ENCODE data around the gene ISCU. TPM values are rescaled to one million over a fixed set of nuclear protein-coding genes. Genes with fewer than 3 reads are reported as not detected.

Gene ISCU
- total and polyA plus RNA-seq, 5 donors: 276 to 457 (median 320) TPM

DNA sequence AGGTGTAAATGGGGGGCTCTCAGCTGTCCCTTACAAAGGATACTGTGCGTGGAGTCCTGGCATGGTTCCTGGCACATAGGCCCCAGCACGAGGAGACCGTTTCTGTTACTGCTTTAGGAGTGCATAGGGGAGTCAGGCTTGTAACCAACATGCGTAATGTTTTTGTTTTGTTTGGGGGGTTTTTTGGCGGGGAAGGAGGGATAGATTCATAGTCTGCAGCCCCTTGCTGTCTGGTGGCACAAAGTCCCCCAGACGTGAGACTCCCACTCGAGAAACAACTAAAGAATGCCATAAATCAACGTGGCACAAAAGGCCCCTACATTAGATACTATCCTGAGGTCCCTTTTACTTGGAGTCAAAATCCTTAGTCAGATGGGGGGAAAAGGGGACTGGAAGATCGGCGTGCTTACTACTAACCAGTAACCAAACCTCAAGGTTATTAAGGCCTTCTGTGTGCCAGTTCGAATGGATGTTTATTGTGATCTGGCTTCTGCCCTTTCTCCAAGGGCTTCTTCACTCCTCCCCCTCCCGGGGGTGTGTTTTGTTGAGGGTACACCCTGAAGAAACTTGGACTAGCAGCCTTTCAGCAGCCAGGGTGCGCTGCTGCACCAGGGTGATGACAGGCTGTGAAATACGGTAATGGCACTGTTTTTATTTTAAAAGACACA is 874 bp downstream of the ISCU start:
- peak overlapping the region; percentile 65 for H3K4me3 ChIP-seq (ENCODE audit: low read length)
- H3K4me1 ChIP-seq (ENCODE audit: control insufficient read depth, insufficient read depth, low read length): peaks cover 10% of the 10 kb centered on the region
- H3K9me3 ChIP-seq (ENCODE audit: control insufficient read depth, low read length): no peaks in the 10 kb centered on the region
- no peaks in the 10 kb centered on the region for H3K27me3 ChIP-seq (ENCODE audit: control insufficient read depth, insufficient read depth)
- DNase-seq (peak; percentile 85 to 95 (median 91)), ATAC-seq (peak; percentile 56 to 58)
- WGBS: under 1% methylated on average over 14 of the region's 14 CpGs
- peak overlapping the region; percentile 90 for H3K27ac ChIP-seq (ENCODE audit: low read length)
- intact Hi-C loops (cut with DNase I): loop anchor here in 3 of 4 donors (5.0 to 10.0 kb wide), 5 partner anchors 242 to 532 kb away; partner anchors contain the start of genes ALKBH2 (in 1 of the 3), SSH1 (in 1 of the 3) and UNG (in 1 of the 3)

GRCh38 chr12:108563804-108564151 is 1.4 kb downstream of the ISCU start:
- H3K4me1 ChIP-seq (ENCODE audit: control insufficient read depth, insufficient read depth, low read length): peaks cover 8% of the 10 kb centered on the region
- WGBS: 3% methylated on average over 1 of the region's 1 CpG
- peak overlapping the region; percentile 65 for H3K4me3 ChIP-seq (ENCODE audit: low read length)
- ATAC-seq (no peak), DNase-seq (no peak)
- no peak overlapping the region for H3K27ac ChIP-seq (ENCODE audit: low read length)
- intact Hi-C loops (cut with DNase I): loop anchor here in 3 of 4 donors (2.0 to 10.0 kb wide), 6 partner anchors 55 to 531 kb away; partner anchors contain the start of genes ALKBH2 (in 1 of the 3), SSH1 (in 1 of the 3) and UNG (in 1 of the 3)
- H3K27me3 ChIP-seq (ENCODE audit: control insufficient read depth, insufficient read depth): no peaks in the 10 kb centered on the region
- no peaks in the 10 kb centered on the region for H3K9me3 ChIP-seq (ENCODE audit: control insufficient read depth, low read length)

- no peak for ATAC-seq
Measured at GRCh38 chr12:108564724-108565123, 2.3 kb downstream of the ISCU start.

DNA sequence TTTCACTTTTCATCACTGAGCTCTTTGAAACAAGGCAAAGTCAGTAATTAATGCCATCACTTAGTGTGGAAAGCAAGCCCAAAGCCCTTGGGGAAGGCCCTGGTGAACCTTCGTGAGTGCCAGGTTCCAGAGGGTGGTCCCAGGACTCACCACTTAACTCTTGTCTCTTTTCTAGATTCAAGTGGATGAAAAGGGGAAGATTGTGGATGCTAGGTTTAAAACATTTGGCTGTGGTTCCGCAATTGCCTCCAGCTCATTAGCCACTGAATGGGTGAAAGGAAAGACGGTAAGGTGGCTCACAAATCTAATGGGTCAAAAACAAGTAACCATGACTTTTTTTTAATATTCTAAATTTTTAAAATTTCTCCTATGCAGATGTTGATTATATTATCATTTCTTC is 2.8 kb downstream of the ISCU start:
- no peaks in the 10 kb centered on the region for H3K9me3 ChIP-seq (ENCODE audit: control insufficient read depth, low read length)
- intact Hi-C loops (cut with DNase I): loop anchor here in 3 of 4 donors (2.0 to 10.0 kb wide), 7 partner anchors 52 to 530 kb away; partner anchors contain the start of genes ALKBH2 (in 2 of the 3), SSH1 (in 1 of the 3) and UNG (in 1 of the 3)
- H3K4me1 ChIP-seq (ENCODE audit: control insufficient read depth, insufficient read depth, low read length): peaks cover 4% of the 10 kb centered on the region
- no peak for DNase-seq
- WGBS: 84% methylated on average over 3 of the region's 3 CpGs
- ATAC-seq: no peak
- H3K27ac ChIP-seq (ENCODE audit: low read length): no peak overlapping the region
- H3K4me3 ChIP-seq (ENCODE audit: low read length): no peak overlapping the region
- H3K27me3 ChIP-seq (ENCODE audit: control insufficient read depth, insufficient read depth): no peaks in the 10 kb centered on the region

More at GRCh38 chr12:108564724-108565123, 2.3 kb downstream of the ISCU start:
- Histone ChIP-seq H3K27me3 (ENCODE audit: control insufficient read depth, insufficient read depth) (no peaks in the 10 kb centered on the region), H3K9me3 (ENCODE audit: control insufficient read depth, low read length) (no peaks in the 10 kb centered on the region), H3K4me3 (ENCODE audit: low read length) (no peak overlapping the region), H3K27ac (ENCODE audit: low read length) (no peak overlapping the region), H3K4me1 (ENCODE audit: control insufficient read depth, insufficient read depth, low read length) (peaks cover 6% of the 10 kb centered on the region)
- DNase-seq: no peak
- intact Hi-C loops (cut with DNase I): loop anchor here in 3 of 4 donors (2.0 to 10.0 kb wide), 8 partner anchors 53 to 530 kb away; partner anchors contain the start of genes ALKBH2 (in 2 of the 3), SSH1 (in 1 of the 3) and UNG (in 1 of the 3)

DNA sequence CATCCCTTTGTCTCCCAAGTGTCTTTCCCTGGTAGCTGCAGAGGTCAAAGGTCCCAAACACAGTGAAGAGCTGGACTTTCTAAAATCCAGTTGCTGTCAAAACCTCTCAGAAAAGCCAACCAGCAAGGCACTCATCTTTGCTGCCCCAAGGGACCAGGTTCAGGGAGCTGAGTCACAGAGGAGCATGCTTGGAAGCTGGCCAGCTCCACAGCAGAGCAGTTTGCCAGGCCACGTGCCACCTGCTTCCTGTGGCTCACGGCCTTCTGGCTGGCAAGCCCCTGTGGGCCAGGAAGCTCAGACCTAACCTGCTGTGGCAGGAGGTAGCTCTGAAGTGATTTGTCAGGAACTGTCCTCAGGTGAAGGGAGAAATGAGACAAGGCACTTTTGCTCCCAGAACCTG is 3.6 kb downstream of the ISCU start:
- intact Hi-C loops (cut with DNase I): loop anchor here in 3 of 4 donors (2.0 to 10.0 kb wide), 7 partner anchors 51 to 529 kb away; partner anchors contain the start of genes ALKBH2 (in 2 of the 3), SSH1 (in 1 of the 3) and UNG (in 1 of the 3)
- ATAC-seq (no peak), DNase-seq (peak; percentile 65 to 83 (median 83))
- H3K27ac ChIP-seq (ENCODE audit: low read length): peak overlapping the region; percentile 61
- H3K9me3 ChIP-seq (ENCODE audit: control insufficient read depth, low read length): no peaks in the 10 kb centered on the region
- no peaks in the 10 kb centered on the region for H3K27me3 ChIP-seq (ENCODE audit: control insufficient read depth, insufficient read depth)
- peaks cover 4% of the 10 kb centered on the region for H3K4me1 ChIP-seq (ENCODE audit: control insufficient read depth, insufficient read depth, low read length)
- 22% methylated on average over 2 of the region's 2 CpGs for WGBS
- no peak overlapping the region for H3K4me3 ChIP-seq (ENCODE audit: low read length)

GRCh38 chr12:108566452-108566851 is 4.1 kb downstream of the ISCU start:
- intact Hi-C loops (cut with DNase I): loop anchor here in 3 of 4 donors (5.0 to 10.0 kb wide), 6 partner anchors 51 to 528 kb away; partner anchors contain the start of genes ALKBH2 (in 2 of the 3), SSH1 (in 1 of the 3) and UNG (in 1 of the 3)

GRCh38 chr12:108567406-108568337 is 5.3 kb downstream of the ISCU start:
- DNase-seq: no peak

More at GRCh38 chr12:108566452-108566851, 4.1 kb downstream of the ISCU start:
- H3K4me1 ChIP-seq (ENCODE audit: control insufficient read depth, insufficient read depth, low read length): peaks cover 4% of the 10 kb centered on the region
- WGBS: 95% methylated on average over 4 of the region's 4 CpGs
- no peaks in the 10 kb centered on the region for H3K9me3 ChIP-seq (ENCODE audit: control insufficient read depth, low read length)
- H3K27me3 ChIP-seq (ENCODE audit: control insufficient read depth, insufficient read depth): no peaks in the 10 kb centered on the region
- ATAC-seq (no peak), DNase-seq (no peak)
- H3K27ac ChIP-seq (ENCODE audit: low read length): peak overlapping the region; percentile 59
- no peak overlapping the region for H3K4me3 ChIP-seq (ENCODE audit: low read length)

DNA sequence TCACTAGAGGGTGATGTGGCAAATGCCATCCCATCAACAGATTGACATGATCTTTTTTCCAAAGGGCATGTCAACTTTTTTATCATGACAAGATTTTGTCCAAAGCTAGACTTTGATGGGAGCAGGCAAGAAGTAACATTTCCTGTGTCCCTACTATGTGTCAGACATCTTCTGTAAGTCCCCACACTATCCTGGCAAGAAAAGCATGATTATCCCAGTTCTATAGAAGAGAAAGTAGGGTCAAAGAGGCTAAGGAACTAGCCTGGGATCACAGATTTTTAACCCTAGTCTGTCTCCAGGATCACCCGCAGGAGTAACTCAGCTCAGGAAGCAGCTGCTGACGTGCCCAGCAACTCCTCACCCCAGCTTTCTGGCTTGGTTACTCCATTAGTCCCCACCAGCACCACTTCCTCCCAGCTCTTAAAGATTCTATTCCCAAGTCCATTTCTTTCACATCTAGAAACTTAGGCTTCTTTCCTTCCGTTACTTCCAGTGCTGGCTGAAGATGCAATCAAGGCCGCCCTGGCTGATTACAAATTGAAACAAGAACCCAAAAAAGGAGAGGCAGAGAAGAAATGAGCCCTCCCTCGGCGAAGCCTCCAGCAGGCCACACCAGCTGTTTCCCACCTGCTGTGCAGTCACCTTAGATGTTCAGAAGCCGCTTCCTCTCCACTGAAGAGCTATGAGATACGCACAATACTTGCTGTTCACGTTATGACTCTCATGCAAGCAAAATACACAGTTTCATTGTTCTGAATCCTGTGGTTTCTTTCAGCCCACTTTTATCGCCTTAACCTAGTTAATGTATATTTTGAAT is 6.2 kb downstream of the ISCU start:
- ATAC-seq (no peak), DNase-seq (no peak)
- peaks cover 4% of the 10 kb centered on the region for H3K4me1 ChIP-seq (ENCODE audit: control insufficient read depth, insufficient read depth, low read length)
- 77% methylated on average over 10 of the region's 10 CpGs for WGBS
- H3K9me3 ChIP-seq (ENCODE audit: control insufficient read depth, low read length): no peaks in the 10 kb centered on the region
- intact Hi-C loops (cut with DNase I): loop anchor here (2.0 to 10.0 kb wide), 7 partner anchors 49 to 526 kb away; partner anchors contain the start of genes ALKBH2 (in 2 of the 4), SSH1 (in 1 of the 4) and UNG (in 1 of the 4)
- no peak overlapping the region for H3K4me3 ChIP-seq (ENCODE audit: low read length)
- no peak overlapping the region for H3K27ac ChIP-seq (ENCODE audit: low read length)
- no peaks in the 10 kb centered on the region for H3K27me3 ChIP-seq (ENCODE audit: control insufficient read depth, insufficient read depth)

More at GRCh38 chr12:108567406-108568337, 5.3 kb downstream of the ISCU start:
- Histone ChIP-seq H3K27me3 (ENCODE audit: control insufficient read depth, insufficient read depth) (no peaks in the 10 kb centered on the region), H3K9me3 (ENCODE audit: control insufficient read depth, low read length) (no peaks in the 10 kb centered on the region), H3K4me1 (ENCODE audit: control insufficient read depth, insufficient read depth, low read length) (peaks cover 4% of the 10 kb centered on the region), H3K27ac (ENCODE audit: low read length) (no peak overlapping the region), H3K4me3 (ENCODE audit: low read length) (no peak overlapping the region)
- intact Hi-C loops (cut with DNase I): loop anchor here (2.0 to 10.0 kb wide), 7 partner anchors 50 to 527 kb away; partner anchors contain the start of genes ALKBH2 (in 2 of the 4), SSH1 (in 1 of the 4) and UNG (in 1 of the 4)
- 60% methylated on average over 7 of the region's 7 CpGs for WGBS
- ATAC-seq: no peak

- WGBS: 64% methylated on average over 3 of the region's 3 CpGs
- ATAC-seq (no peak), DNase-seq (no peak)
- peaks cover 3% of the 10 kb centered on the region for H3K4me1 ChIP-seq (ENCODE audit: control insufficient read depth, insufficient read depth, low read length)
- H3K9me3 ChIP-seq (ENCODE audit: control insufficient read depth, low read length): no peaks in the 10 kb centered on the region
- intact Hi-C loops (cut with DNase I): loop anchor here in 2 of 4 donors (5.0 to 10.0 kb wide), 2 partner anchors 46 to 374 kb away; no protein-coding TSS in a partner anchor
- no peak overlapping the region for H3K27ac ChIP-seq (ENCODE audit: low read length)
- no peak overlapping the region for H3K4me3 ChIP-seq (ENCODE audit: low read length)
- H3K27me3 ChIP-seq (ENCODE audit: control insufficient read depth, insufficient read depth): no peaks in the 10 kb centered on the region
Measured at GRCh38 chr12:108570743-108571608, 8.6 kb downstream of the ISCU start.

Data from right cardiac atrium (tissue), 5 donors.